H7 (cell line): Measurements from ENCODE around the gene FOSL2. TPM values are rescaled to one million over a fixed set of nuclear protein-coding genes. Genes with fewer than 3 reads are reported as not detected.

Experiments
- DNase-seq: peaks from one replicate; pipeline ENCODE4 v3.0.0; 2012
- H3K27me3 ChIP-seq: 2 replicates; pipeline ENCODE4 v1.6.0; 2011; ENCODE audit warnings: mild to moderate bottlenecking, low read length; ENCODE audit not compliant: control insufficient read depth, insufficient read depth
- H3K36me3 ChIP-seq: replicated peaks from 2 replicates; pipeline ENCODE4 v1.5.1; 2011; ENCODE audit warnings: low read length; ENCODE audit not compliant: control insufficient read depth, insufficient read depth
- H3K4me3 ChIP-seq: 2 replicates; pipeline ENCODE4 v1.5.1; 2011; ENCODE audit warnings: low read depth, mild to moderate bottlenecking, control low read depth, low read length, moderate library complexity; ENCODE audit not compliant: insufficient read depth
- total RNA-seq: library from RNA; depleted of rRNA; stranded (reverse); fragments of >200 nt; shearing (Covaris generic); gene quantifications from 2 replicates; pipeline ENCODE4 v1.2.3, GENCODE V29; 2014

Gene FOSL2
- total RNA-seq, 1 experiment from 2014 or later, result 3.5 TPM

DNA sequence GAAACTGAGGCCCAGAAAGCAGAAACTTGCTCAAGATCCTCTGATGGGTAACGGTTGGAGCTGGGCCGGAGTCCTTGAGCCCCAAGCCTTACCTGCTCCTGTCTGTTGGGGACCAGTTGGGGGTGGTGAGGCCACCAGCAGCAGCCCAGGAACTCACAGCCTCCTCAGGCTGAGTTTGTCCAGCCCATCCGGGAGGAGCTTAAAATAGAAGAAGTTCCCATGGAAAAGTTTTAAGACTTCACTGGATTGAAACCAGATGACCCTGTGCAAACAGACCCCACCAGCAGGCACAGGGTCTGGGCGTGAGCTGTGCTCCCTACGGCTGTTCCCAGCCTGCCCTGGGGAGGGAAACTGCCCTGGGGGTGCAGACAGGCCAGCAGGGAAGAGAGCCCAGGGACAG, 40.6 kb upstream of the FOSL2 start:
- DNase-seq, result no peak
- Histone ChIP-seq H3K36me3 (no peaks in the 10 kb centered on the region), H3K4me3 (no peak overlapping the region), H3K27me3 (no peaks in the 10 kb centered on the region)

DNA sequence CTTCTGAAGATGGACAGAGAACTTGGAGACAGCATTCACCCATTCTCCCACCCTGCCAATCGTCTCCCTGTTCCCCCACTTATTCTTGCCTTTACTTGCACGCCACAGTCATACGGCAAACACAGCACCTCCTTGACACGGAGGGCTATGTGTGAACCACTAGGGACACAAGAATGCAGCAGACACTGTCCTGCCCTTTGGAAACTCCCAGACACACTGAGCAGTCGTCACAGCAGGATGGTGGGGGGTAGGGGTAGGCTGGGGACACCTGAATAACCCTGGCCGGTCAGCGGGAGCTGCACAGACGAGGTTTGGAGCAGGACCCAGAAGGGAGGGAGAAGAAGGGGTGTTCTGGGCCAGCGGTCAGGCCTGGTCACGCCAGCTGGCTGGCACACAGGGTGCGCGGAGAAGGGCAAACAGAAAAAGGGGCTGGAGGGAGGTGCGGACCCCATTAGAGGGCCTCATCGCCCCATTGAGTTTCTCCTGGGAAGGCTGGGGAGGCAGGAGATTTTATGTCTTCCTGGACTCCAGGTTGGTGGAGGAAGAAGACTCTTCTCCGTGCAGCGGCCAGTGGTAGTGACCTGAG, 40.0 kb upstream of the FOSL2 start:
- DNase-seq, result no peak
- Histone ChIP-seq H3K4me3 (no peak overlapping the region), H3K27me3 (no peaks in the 10 kb centered on the region), H3K36me3 (no peaks in the 10 kb centered on the region)

- no peaks in the 10 kb centered on the region for H3K36me3 ChIP-seq
These were observed 37.6 kb upstream of the FOSL2 start for GRCh38 chr2:28354920-28355520.

GRCh38 chr2:28355521-28356094, 37.0 kb upstream of the FOSL2 start:
- H3K27me3 ChIP-seq, result no peaks in the 10 kb centered on the region
- DNase-seq, result no peak
- no peak overlapping the region for H3K4me3 ChIP-seq
- no peaks in the 10 kb centered on the region for H3K36me3 ChIP-seq

More at GRCh38 chr2:28354920-28355520, 37.6 kb upstream of the FOSL2 start:
- no peaks in the 10 kb centered on the region for H3K27me3 ChIP-seq
- DNase-seq, result no peak
- H3K4me3 ChIP-seq, result no peak overlapping the region

- Histone ChIP-seq H3K36me3 (no peaks in the 10 kb centered on the region), H3K4me3 (no peak overlapping the region), H3K27me3 (no peaks in the 10 kb centered on the region)
- DNase-seq, result peak; percentile 70
These were observed 36.4 kb upstream of the FOSL2 start for GRCh38 chr2:28356095-28356911.

DNA sequence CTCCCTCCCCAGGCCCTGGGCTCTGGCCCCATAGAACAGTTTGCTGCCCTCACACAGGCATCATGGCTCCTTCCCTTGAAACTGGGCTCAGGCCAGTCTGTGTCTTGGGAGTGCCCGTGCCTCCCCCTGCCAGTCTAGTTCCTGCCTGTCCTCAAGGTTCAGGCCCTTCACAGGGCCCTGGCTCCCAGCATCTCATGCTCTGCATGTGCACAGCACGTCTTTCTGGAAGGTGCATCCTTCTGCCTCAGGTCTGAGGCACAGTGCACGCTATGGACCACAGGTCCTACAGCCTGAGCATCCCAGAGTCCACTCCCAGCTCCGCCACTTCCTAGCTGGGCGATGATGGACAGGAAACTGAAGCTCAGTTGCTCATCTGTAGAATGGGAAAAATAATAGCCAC, 35.6 kb upstream of the FOSL2 start:
- Histone ChIP-seq H3K27me3 (no peaks in the 10 kb centered on the region), H3K4me3 (no peak overlapping the region), H3K36me3 (no peaks in the 10 kb centered on the region)
- DNase-seq, result no peak

GRCh38 chr2:28357948-28358667, 34.5 kb upstream of the FOSL2 start:
- Histone ChIP-seq H3K4me3 (no peak overlapping the region), H3K36me3 (no peaks in the 10 kb centered on the region), H3K27me3 (no peaks in the 10 kb centered on the region)
- peak; percentile 71 for DNase-seq

DNA sequence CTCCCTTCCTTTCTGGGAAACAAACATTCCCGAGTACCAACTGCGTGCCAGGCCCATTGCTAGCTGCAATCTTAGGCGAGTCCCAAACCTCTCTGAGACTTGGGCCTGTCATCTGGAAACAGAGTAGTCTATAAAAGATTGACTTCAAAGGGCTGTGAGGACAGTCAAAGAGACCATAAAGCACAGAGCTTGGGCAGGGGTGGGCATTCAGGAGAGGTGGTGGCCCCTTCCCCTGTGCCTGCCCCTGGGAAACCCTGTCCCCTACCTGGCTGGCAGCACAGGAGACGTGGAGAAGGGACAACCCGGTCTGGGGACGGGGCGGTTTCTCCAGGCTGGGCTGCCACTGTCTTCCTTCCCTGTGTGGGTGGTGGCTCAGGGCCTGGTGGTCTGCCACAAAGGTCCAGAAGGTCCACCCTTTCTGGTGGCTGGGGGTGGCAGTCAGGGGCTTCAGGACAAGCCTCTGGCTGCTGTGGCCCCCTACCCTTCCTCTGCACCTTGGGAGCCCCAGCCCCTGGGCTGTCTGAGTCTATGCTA, 33.9 kb upstream of the FOSL2 start:
- Histone ChIP-seq H3K4me3 (no peak overlapping the region), H3K27me3 (no peaks in the 10 kb centered on the region), H3K36me3 (no peaks in the 10 kb centered on the region)
- no peak for DNase-seq

DNA sequence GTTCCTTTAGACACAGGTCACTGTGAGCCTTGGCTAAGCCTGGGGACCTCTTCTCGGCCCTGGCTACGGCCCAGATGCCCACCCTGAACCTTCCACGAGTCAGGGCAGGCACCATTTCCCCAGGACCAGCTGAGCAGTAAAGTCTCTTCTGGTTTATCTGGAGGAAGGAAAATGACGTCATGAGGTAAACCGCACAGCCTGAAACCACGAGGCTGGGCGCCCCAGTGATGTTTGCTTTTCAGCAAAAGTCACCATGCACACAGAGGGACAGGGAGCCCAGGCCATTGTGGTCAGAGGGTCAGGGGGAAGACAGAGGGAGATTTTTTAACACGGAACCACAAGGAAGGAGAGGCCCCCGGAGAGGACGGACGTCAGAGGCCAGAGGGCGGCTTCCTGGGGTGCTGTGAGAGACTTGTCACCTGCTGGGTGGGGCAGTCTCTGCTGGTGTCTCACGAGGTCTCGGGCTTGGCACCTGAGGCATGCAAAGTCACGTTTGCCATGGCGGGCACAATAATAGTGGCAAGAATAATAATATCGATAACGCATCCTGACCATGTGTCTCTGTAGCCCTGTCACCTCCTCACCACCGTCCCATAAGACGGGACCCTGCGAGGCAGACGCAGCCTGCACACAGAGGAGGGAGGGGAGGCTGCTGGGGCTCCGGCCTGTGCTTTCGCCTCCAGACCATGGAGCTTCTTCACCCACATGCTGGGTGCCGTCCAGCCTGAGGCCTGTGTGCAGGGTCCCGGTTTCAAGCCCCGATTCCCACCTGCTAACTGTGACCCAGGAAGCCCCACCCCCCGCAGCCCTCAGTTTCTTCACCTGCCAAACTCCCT, 33.2 kb upstream of the FOSL2 start:
- DNase-seq, result no peak
- H3K27me3 ChIP-seq, result no peaks in the 10 kb centered on the region
- no peaks in the 10 kb centered on the region for H3K36me3 ChIP-seq
- no peak overlapping the region for H3K4me3 ChIP-seq

DNA sequence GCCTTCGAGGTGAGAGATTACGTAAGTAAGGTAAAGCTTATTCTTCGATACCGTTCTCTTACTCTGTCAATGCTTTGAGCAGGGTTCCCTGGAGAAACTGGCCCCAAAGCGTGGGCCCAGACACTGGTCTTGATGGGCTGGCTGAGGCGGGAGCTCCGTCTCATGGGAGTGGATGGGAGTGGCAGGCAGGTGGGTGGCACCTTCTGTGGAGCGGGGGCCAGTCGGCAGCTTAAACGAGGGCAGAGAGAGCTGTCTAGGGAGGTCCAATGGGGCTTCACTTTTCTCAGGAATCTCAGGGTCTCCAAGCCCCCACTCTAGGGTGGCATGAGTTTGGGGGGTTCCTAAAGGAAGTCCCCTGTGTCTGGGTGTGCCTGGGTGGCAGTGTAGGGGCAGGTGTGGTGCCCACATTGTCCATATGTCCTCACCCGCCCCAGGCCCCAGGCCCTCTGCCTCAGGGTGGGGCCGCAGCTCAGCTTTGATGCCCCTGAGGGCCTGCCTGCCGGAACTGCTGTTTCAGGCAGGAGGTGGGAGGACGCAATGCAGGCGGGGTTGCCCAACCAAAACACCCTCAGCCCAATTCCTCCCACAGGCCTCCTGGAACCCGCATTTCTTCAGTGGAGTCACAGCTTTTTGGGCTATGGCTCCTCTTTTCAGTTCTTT, 32.5 kb upstream of the FOSL2 start:
- Histone ChIP-seq H3K4me3 (no peak overlapping the region), H3K36me3 (no peaks in the 10 kb centered on the region), H3K27me3 (no peaks in the 10 kb centered on the region)
- no peak for DNase-seq

- Histone ChIP-seq H3K27me3 (no peaks in the 10 kb centered on the region), H3K4me3 (no peak overlapping the region), H3K36me3 (no peaks in the 10 kb centered on the region)
- DNase-seq, result no peak
These were observed 31.9 kb upstream of the FOSL2 start for GRCh38 chr2:28360718-28361293.

DNA sequence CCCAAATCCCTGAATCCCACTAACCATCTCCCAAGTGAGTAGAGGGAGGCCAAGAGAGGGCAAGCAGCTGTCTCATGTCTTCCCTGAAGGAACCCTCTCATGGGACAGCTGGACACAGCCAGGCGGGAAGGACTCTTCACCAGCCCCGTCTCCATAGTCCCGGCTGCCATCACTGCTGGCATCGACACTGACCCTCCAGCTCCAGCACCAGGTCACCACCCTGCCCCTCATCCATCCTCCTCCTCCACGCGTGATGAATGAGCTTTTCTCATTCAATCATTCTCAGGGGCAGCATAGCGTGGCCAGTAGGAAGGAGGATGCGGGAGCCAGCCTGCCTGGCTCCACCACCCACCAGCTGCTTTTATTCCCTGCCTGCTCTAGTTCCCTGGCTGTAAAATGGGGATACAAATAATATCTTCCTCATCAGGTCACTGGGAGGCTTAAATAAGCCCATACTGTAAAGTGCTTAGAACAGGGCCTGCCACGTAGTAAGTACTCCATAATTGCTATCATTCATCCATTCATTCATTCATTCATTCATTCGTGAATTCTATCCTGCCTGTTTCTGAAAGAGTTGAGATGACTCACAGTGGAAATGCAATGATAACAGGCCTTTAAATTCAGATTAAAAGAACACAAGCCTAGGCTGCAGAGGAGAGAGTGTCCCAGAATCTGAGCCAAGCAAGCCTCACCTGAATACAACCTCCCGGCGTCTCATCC, 30.5 kb upstream of the FOSL2 start:
- DNase-seq, result no peak
- Histone ChIP-seq H3K4me3 (no peak overlapping the region), H3K27me3 (no peaks in the 10 kb centered on the region), H3K36me3 (no peaks in the 10 kb centered on the region)
